Endodermal cell (in vitro differentiated cells): ENCODE results near the gene NSMCE4A. TPM values are rescaled to one million over a fixed set of nuclear protein-coding genes. Genes with fewer than 3 reads are reported as not detected.

Experiments
- DNase-seq: peaks from one replicate; pipeline ENCODE4 v3.0.0-alpha.2; 2017
- H3K27ac ChIP-seq: 2 replicates; pipeline ENCODE4 v1.5.1; 2013; ENCODE audit warnings: mild to moderate bottlenecking, low read depth, low read length, moderate library complexity
- H3K27me3 ChIP-seq: 2 replicates; pipeline ENCODE4 v1.6.1; 2013; ENCODE audit warnings: mild to moderate bottlenecking, low read length, moderate library complexity; ENCODE audit not compliant: insufficient read depth, control insufficient read depth, poor library complexity, severe bottlenecking
- H3K36me3 ChIP-seq: 2 replicates; pipeline ENCODE4 v1.7.0; 2013; ENCODE audit warnings: mild to moderate bottlenecking, low read length, moderate library complexity; ENCODE audit not compliant: control insufficient read depth, insufficient read depth
- H3K4me1 ChIP-seq: one replicate; pipeline ENCODE4 v1.7.0; 2013; ENCODE audit warnings: low read length; ENCODE audit not compliant: control insufficient read depth, insufficient read depth
- H3K4me3 ChIP-seq: 2 replicates; pipeline ENCODE4 v1.5.1; 2013; ENCODE audit warnings: mild to moderate bottlenecking, low read length, moderate library complexity
- H3K9ac ChIP-seq: 2 replicates; pipeline ENCODE4 v1.6.1; 2013; ENCODE audit warnings: mild to moderate bottlenecking, low read length, moderate library complexity; ENCODE audit not compliant: poor library complexity, severe bottlenecking; ENCODE audit errors: extremely low read depth
- H3K9me3 ChIP-seq: 2 replicates; pipeline ENCODE4 v1.6.1; 2013; ENCODE audit warnings: mild to moderate bottlenecking, low read length, moderate library complexity; ENCODE audit not compliant: control insufficient read depth
- H3K27ac Mint-ChIP-seq: 2 replicates; pipeline ENCODE4 v1.8.0; 2020; ENCODE audit warnings: mixed read lengths
- H3K27me3 Mint-ChIP-seq: 2 replicates; pipeline ENCODE4 v1.8.0; 2021; ENCODE audit warnings: mild to moderate bottlenecking, mixed read lengths; ENCODE audit not compliant: insufficient read depth
- H3K36me3 Mint-ChIP-seq: 2 replicates; pipeline ENCODE4 v1.8.0; 2020; ENCODE audit warnings: low read depth, mixed read lengths
- H3K4me1 Mint-ChIP-seq: 2 replicates; pipeline ENCODE4 v1.8.0; 2020; ENCODE audit warnings: mixed read lengths
- H3K4me3 Mint-ChIP-seq: 2 replicates; pipeline ENCODE4 v1.8.0; 2020; ENCODE audit warnings: mild to moderate bottlenecking, moderate library complexity, mixed read lengths
- H3K9me3 Mint-ChIP-seq: 2 replicates; pipeline ENCODE4 v1.8.0; 2020; ENCODE audit warnings: mild to moderate bottlenecking, mixed read lengths
- CTCF ChIP-seq: fragments of 200-600 bp; sonication (generic); conservative IDR thresholded peaks from 2 replicates; pipeline ENCODE4 v1.5.0; 2021; ENCODE audit warnings: antibody characterized with exemption, mild to moderate bottlenecking
- WGBS, 2 experiments: methylation state at CpG; one replicate each; pipeline versions ENCODE4 v1.1.5 to v1.1.7; 2013; ENCODE audit warnings: missing lambda C conversion rate in 2 of 2, mixed read lengths in 1 of 2; ENCODE audit not compliant: insufficient coverage in 1 of 2, insufficient read length in 1 of 2; 5-methylcytosine and 5-hydroxymethylcytosine counted together
- total RNA-seq, 2 donors: library from RNA; stranded (reverse); fragmentation: NEBNext Ultra II Directional in 1 of 2; extraction: Animal tissue kit (Norgen Biotek cat#: 25700) in 1 of 2; gene quantifications; 2 replicates in 1 of 2; 3 replicates in 1 of 2; pipeline ENCODE4 v1.2.1, GENCODE V29; 2021

NSMCE4A gene
- total RNA-seq, 2 donors from 2014 or later, result 55.3 to 69.7 TPM

- Mint-ChIP-seq H3K4me3 (no peak overlapping the region), H3K36me3 (no peaks in the 10 kb centered on the region), H3K27ac (no peak overlapping the region), H3K27me3 (peaks cover 7% of the 10 kb centered on the region), H3K9me3 (peaks cover 12% of the 10 kb centered on the region), H3K4me1 (peaks cover 9% of the 10 kb centered on the region)
- Histone ChIP-seq H3K9ac (no peak overlapping the region), H3K9me3 (peaks cover 6% of the 10 kb centered on the region), H3K36me3 (no peaks in the 10 kb centered on the region), H3K4me3 (no peak overlapping the region), H3K4me1 (no peaks in the 10 kb centered on the region), H3K27me3 (no peaks in the 10 kb centered on the region), H3K27ac (no peak overlapping the region)
- WGBS, 2 experiments, result 91 to 100% methylated on average over 3 to 4 of the region's 4 CpGs
- no peak for TF ChIP-seq CTCF
- DNase-seq, result no peak
Measured at GRCh38 chr10:122010405-122011050, 35.5 kb upstream of the NSMCE4A start.

GRCh38 chr10:122007415-122007814 is 32.4 kb upstream of the NSMCE4A start:
- no peaks in the 10 kb centered on the region for H3K4me1 ChIP-seq
- Mint-ChIP-seq H3K27ac (no peak overlapping the region), H3K36me3 (peaks cover 3% of the 10 kb centered on the region), H3K4me3 (no peak overlapping the region), H3K9me3 (peaks cover 22% of the 10 kb centered on the region), H3K27me3 (peaks cover 2% of the 10 kb centered on the region), H3K4me1 (no peaks in the 10 kb centered on the region)
- WGBS, 2 experiments, result 45 to 100% methylated on average over 1 to 2 of the region's 3 CpGs
- no peaks in the 10 kb centered on the region for H3K36me3 ChIP-seq
- H3K9me3 ChIP-seq, result peaks cover 5% of the 10 kb centered on the region
- no peak overlapping the region for H3K9ac ChIP-seq
- no peak for DNase-seq
- no peaks in the 10 kb centered on the region for H3K27me3 ChIP-seq
- no peak overlapping the region for H3K4me3 ChIP-seq
- H3K27ac ChIP-seq, result no peak overlapping the region
- TF ChIP-seq CTCF, result no peak

- Histone ChIP-seq H3K36me3 (no peaks in the 10 kb centered on the region), H3K27ac (no peak overlapping the region), H3K4me1 (no peaks in the 10 kb centered on the region), H3K9me3 (peaks cover 20% of the 10 kb centered on the region), H3K27me3 (no peaks in the 10 kb centered on the region), H3K4me3 (no peak overlapping the region), H3K9ac (no peak overlapping the region)
- Mint-ChIP-seq H3K36me3 (peaks cover 3% of the 10 kb centered on the region), H3K27ac (no peak overlapping the region), H3K9me3 (peaks cover 42% of the 10 kb centered on the region), H3K4me3 (no peak overlapping the region), H3K27me3 (peaks cover 2% of the 10 kb centered on the region), H3K4me1 (no peaks in the 10 kb centered on the region)
- 63 to 76% methylated on average over 1 of the region's 1 CpG for WGBS, 2 experiments
- no peak for TF ChIP-seq CTCF
- no peak for DNase-seq
Measured at GRCh38 chr10:122001698-122002097, 26.7 kb upstream of the NSMCE4A start.
